SK-N-SH (cell line): ENCODE measurements around the gene MYLIP. TPM values are rescaled to one million over a fixed set of nuclear protein-coding genes. Genes with fewer than 3 reads are reported as not detected.
A peak's percentile ranks its signal among the peaks of the same experiment; 100 is the strongest.

Experiments
- CTCF ChIA-PET: fragments of 300-600, 350-600 bp; formaldehyde crosslinking; extraction: SDS; loops from one replicate; lab custom pipeline; 2021; lab: Yijun Ruan, JAX
- POLR2A ChIA-PET: fragments of 350-600 bp; sonication (Branson Sonifier 250); formaldehyde crosslinking; extraction: SDS; loops from one replicate; lab custom pipeline; 2020; ENCODE audit warnings: antibody characterized with exemption, inconsistent platforms; lab: Yijun Ruan, JAX
- DNase-seq: peaks from one replicate; pipeline ENCODE4 v3.0.0; 2012
- H2AFZ ChIP-seq: fragments of 200-600 bp; sonication (generic); 2 replicates; pipeline ENCODE4 v1.8.1; 2016; ENCODE audit warnings: antibody characterized with exemption, mild to moderate bottlenecking, low read depth
- H3F3A ChIP-seq: fragments of 200-600 bp; sonication (generic); replicated peaks from 2 replicates; pipeline ENCODE3; 2016; ENCODE audit warnings: antibody characterized with exemption, mild to moderate bottlenecking; ENCODE audit not compliant: insufficient read depth
- H3K27ac ChIP-seq, 2 experiments: fragments of 200-500 bp in 1 of 2; fragments of 200-600 bp in 1 of 2; sonication (Bioruptor generic) in 1 of 2; sonication (generic), shearing (Covaris generic) in 1 of 2; 2 replicates each; pipeline versions ENCODE4 v1.5.1 to v1.6.1; 2014 to 2016; ENCODE audit warnings: low read depth in 2 of 2, inconsistent platforms in 1 of 2, low read length in 1 of 2, mild to moderate bottlenecking in 1 of 2, mixed read lengths in 1 of 2
- H3K27me3 ChIP-seq: fragments of 200-600 bp; sonication (generic), shearing (Covaris generic); 2 replicates; pipeline ENCODE4 v1.6.1; 2016; ENCODE audit warnings: mixed run types; ENCODE audit not compliant: insufficient read depth
- H3K36me3 ChIP-seq, 2 experiments: fragments of 200-500 bp in 1 of 2; fragments of 200-600 bp in 1 of 2; sonication (Bioruptor generic) in 1 of 2; sonication (generic) in 1 of 2; replicated peaks in 1 of 2; 2 replicates each; pipeline versions ENCODE3 to v1.5.1; 2014 to 2016; ENCODE audit warnings: low read length in 1 of 2, mild to moderate bottlenecking in 1 of 2; ENCODE audit not compliant: insufficient read depth in 2 of 2, control insufficient read depth in 1 of 2
- H3K4me1 ChIP-seq, 2 experiments: fragments of 200-500 bp in 1 of 2; fragments of 200-600 bp in 1 of 2; sonication (Bioruptor generic) in 1 of 2; sonication (generic), shearing (Covaris generic) in 1 of 2; 2 replicates each; pipeline versions ENCODE4 v1.5.1 to v1.6.1; 2014 to 2016; ENCODE audit warnings: low read depth in 1 of 2, low read length in 1 of 2, mixed run types in 1 of 2; ENCODE audit not compliant: insufficient read depth in 2 of 2, control insufficient read depth in 1 of 2
- H3K4me2 ChIP-seq: fragments of 200-600 bp; sonication (generic), shearing (Covaris generic); 2 replicates; pipeline ENCODE4 v1.6.1; 2017; ENCODE audit warnings: mixed run types
- H3K4me3 ChIP-seq, 2 experiments: fragments of 200-500 bp in 1 of 2; fragments of 200-600 bp in 1 of 2; sonication (Bioruptor generic) in 1 of 2; sonication (generic), shearing (Covaris generic) in 1 of 2; 2 replicates each; pipeline versions ENCODE4 v1.5.1 to v1.8.1; 2014 to 2016; ENCODE audit warnings: low read depth in 2 of 2, inconsistent platforms in 1 of 2, low read length in 1 of 2, mild to moderate bottlenecking in 1 of 2, mixed read lengths in 1 of 2, moderate library complexity in 1 of 2
- H3K79me2 ChIP-seq: fragments of 200-600 bp; sonication (generic); 2 replicates; pipeline ENCODE4 v1.8.1; 2017; ENCODE audit warnings: mild to moderate bottlenecking; ENCODE audit not compliant: insufficient read depth
- H3K9ac ChIP-seq: fragments of 200-600 bp; sonication (generic); 2 replicates; pipeline ENCODE4 v1.6.1; 2017; ENCODE audit warnings: mixed run types
- H3K9me2 ChIP-seq: fragments of 200-600 bp; sonication (generic); 2 replicates; pipeline ENCODE4 v1.6.1; 2017; ENCODE audit warnings: mixed run types
- H3K9me3 ChIP-seq: fragments of 200-600 bp; sonication (generic); 2 replicates; pipeline ENCODE4 v1.6.1; 2017; ENCODE audit warnings: mixed run types, mild to moderate bottlenecking, moderate library complexity
- H4K20me1 ChIP-seq: fragments of 200-600 bp; sonication (generic); 2 replicates; pipeline ENCODE4 v1.6.1; 2017; ENCODE audit warnings: mild to moderate bottlenecking, mixed run types; ENCODE audit not compliant: insufficient read depth
- CHD2 ChIP-seq: fragments of 150-350 bp; IDR thresholded peaks from 2 replicates; pipeline ENCODE4 v1.6.1; 2018; ENCODE audit warnings: low read length; ENCODE audit not compliant: partially characterized antibody
- ELF1 ChIP-seq: IDR thresholded peaks from 2 replicates; pipeline ENCODE4 v1.4.0; 2012
- FOSL2 ChIP-seq: IDR thresholded peaks from 2 replicates; pipeline ENCODE4 v1.4.0; 2012; ENCODE audit warnings: low read depth, mild to moderate bottlenecking, moderate library complexity, borderline replicate concordance
- FOXJ3 ChIP-seq: sonication (generic); formaldehyde crosslinking; IDR thresholded peaks from 2 replicates; pipeline ENCODE4 v1.5.1; 2020; ENCODE audit warnings: mild to moderate bottlenecking, missing genetic modification reagents
- FOXM1 ChIP-seq: IDR thresholded peaks from 2 replicates; pipeline ENCODE4 v1.4.0; 2012; ENCODE audit warnings: low read depth, mild to moderate bottlenecking
- GABPA ChIP-seq: IDR thresholded peaks from 2 replicates; pipeline ENCODE4 v1.4.0; 2012; ENCODE audit warnings: low read depth, mild to moderate bottlenecking
- GATA2 ChIP-seq: sonication (generic); formaldehyde crosslinking; IDR thresholded peaks from 2 replicates; pipeline ENCODE4 v1.5.0; 2020; ENCODE audit warnings: mild to moderate bottlenecking, missing genetic modification reagents
- IRF3 ChIP-seq: fragments of 150-350 bp; IDR thresholded peaks from 2 replicates; pipeline ENCODE4 v1.6.1; 2016; ENCODE audit warnings: mild to moderate bottlenecking, low read depth, low read length
- MEF2A ChIP-seq: IDR thresholded peaks from 2 replicates; pipeline ENCODE4 v1.4.0; 2012; ENCODE audit warnings: low read depth, borderline replicate concordance
- NFIC ChIP-seq: IDR thresholded peaks from 2 replicates; pipeline ENCODE4 v1.4.0; 2012; ENCODE audit warnings: borderline replicate concordance
- PBX3 ChIP-seq: IDR thresholded peaks from 2 replicates; pipeline ENCODE4; 2012
- POLR2AphosphoS5 ChIP-seq: IDR thresholded peaks from 2 replicates; pipeline ENCODE4 v1.6.1; 2012; ENCODE audit warnings: low read depth, low read length
- RAD21 ChIP-seq: IDR thresholded peaks from 2 replicates; pipeline ENCODE4 v1.6.1; 2012; ENCODE audit warnings: mild to moderate bottlenecking, low read length
- REST ChIP-seq: IDR thresholded peaks from 2 replicates; pipeline ENCODE4 v1.6.1; 2012; ENCODE audit warnings: mild to moderate bottlenecking, low read depth, low read length, moderate library complexity
- SIN3A ChIP-seq: IDR thresholded peaks from 2 replicates; pipeline ENCODE4 v1.6.1; 2012; ENCODE audit warnings: low read depth, mild to moderate bottlenecking, low read length, moderate library complexity, borderline replicate concordance
- TCF12 ChIP-seq: IDR thresholded peaks from 2 replicates; pipeline ENCODE4 v1.4.0; 2012
- USF1 ChIP-seq: IDR thresholded peaks from 2 replicates; pipeline ENCODE4 v1.4.0; 2012; ENCODE audit warnings: low read depth, borderline replicate concordance
- YY1 ChIP-seq: IDR thresholded peaks from 2 replicates; pipeline ENCODE4 v1.4.0; 2012; ENCODE audit warnings: low read depth, mild to moderate bottlenecking
- WGBS: methylation state at CpG from one replicate; pipeline ENCODE4 v1.1.6; 2017; ENCODE audit warnings: low lambda C conversion rate; 5-methylcytosine and 5-hydroxymethylcytosine counted together
- polyA plus RNA-seq, 3 experiments: library from polyadenylated mRNA; depleted of rRNA; stranded (reverse); fragments of >200 nt; gene quantifications; 2 replicates each; pipeline ENCODE4 v1.2.3, GENCODE V29; 2012

Gene MYLIP
- polyA plus RNA-seq, 1 of the 3 experiments (the other 2 are of a cell fraction): 3.1 TPM

- H3F3A ChIP-seq: peaks cover 17% of the 10 kb centered on the region
- H3K9ac ChIP-seq: no peak overlapping the region
- no peak overlapping the region for H3K4me2 ChIP-seq
- no peak overlapping the region for H2AFZ ChIP-seq
- H3K4me1 ChIP-seq: peaks cover 50 to 52% of the 10 kb centered on the region in 2 experiments; a peak in 3 of 4 replicates
- DNase-seq: no peak
- H4K20me1 ChIP-seq: peaks cover 21% of the 10 kb centered on the region; the same call in 1 of the 2 replicates
- no peak overlapping the region for H3K27ac ChIP-seq
- no peak overlapping the region for H3K4me3 ChIP-seq
- no peaks in the 10 kb centered on the region for H3K9me3 ChIP-seq
- TF ChIP-seq FOSL2 (no peak), GATA2 (CRISPR knock-in tag) (peak; percentile 18; the same call in 1 of the 2 replicates)
- ChIA-PET POLR2A (no interaction called here), CTCF (interaction anchor here (1.1 to 2.4 kb wide), 4 partner anchors 8 to 445 kb away, joined by 3 to 6 read pairs (median 4); partner anchors contain the start of gene MYLIP)
- H3K79me2 ChIP-seq: no peaks in the 10 kb centered on the region
- no peaks in the 10 kb centered on the region for H3K9me2 ChIP-seq
- 79% methylated on average over 3 of the region's 3 CpGs for WGBS
- peaks cover 5% of the 10 kb centered on the region; the same call in 1 of the 2 replicates for H3K27me3 ChIP-seq
- H3K36me3 ChIP-seq: peaks cover 0 to 6% of the 10 kb centered on the region in 2 experiments
Observed at GRCh38 chr6:16136091-16136490, 7.2 kb downstream of the MYLIP start.

- ChIA-PET CTCF (interaction anchor here (0.9 to 2.4 kb wide), 6 partner anchors 8 to 445 kb away, joined by 3 to 6 read pairs (median 4); partner anchors contain the start of gene MYLIP), POLR2A (interaction anchor here (0.6 to 1.0 kb wide), 2 partner anchors 8 to 407 kb away, joined by 3 read pairs; partner anchors contain the start of gene MYLIP)
- 29% methylated on average over 5 of the region's 5 CpGs for WGBS
- H3K9me2 ChIP-seq: no peaks in the 10 kb centered on the region
- peaks cover 45 to 47% of the 10 kb centered on the region in 2 experiments; a peak in 3 of 4 replicates for H3K4me1 ChIP-seq
- peaks cover 21% of the 10 kb centered on the region; the same call in 1 of the 2 replicates for H4K20me1 ChIP-seq
- DNase-seq: no peak
- peaks cover 0 to 6% of the 10 kb centered on the region in 2 experiments for H3K36me3 ChIP-seq
- peak overlapping the region in 1 of 2 experiments; percentile 31; a peak in 1 of 4 replicates for H3K27ac ChIP-seq
- H3K9me3 ChIP-seq: no peaks in the 10 kb centered on the region
- H3K4me2 ChIP-seq: peak overlapping the region; percentile 51; the same call in 1 of the 2 replicates
- no peak overlapping the region for H3K9ac ChIP-seq
- peaks cover 10% of the 10 kb centered on the region for H3F3A ChIP-seq
- no peak overlapping the region for H2AFZ ChIP-seq
- H3K79me2 ChIP-seq: no peaks in the 10 kb centered on the region
- H3K27me3 ChIP-seq: peaks cover 5% of the 10 kb centered on the region; the same call in 1 of the 2 replicates
- peak overlapping the region in 1 of 2 experiments; percentile 24; a peak in 1 of 4 replicates for H3K4me3 ChIP-seq
- no peak for TF ChIP-seq USF1
- 0 out of 2 replicates have a peak, but pooled peaks have one; percentile 61 for TF ChIP-seq REST
- TF ChIP-seq ELF1: no peak
- TF ChIP-seq FOSL2: peak; percentile 94
- TF ChIP-seq FOXM1: peak; percentile 69
- TF ChIP-seq SIN3A: peak; percentile 85
- TF ChIP-seq YY1: 0 out of 2 replicates have a peak, but pooled peaks have one; percentile 33
- peak; percentile 86 for TF ChIP-seq NFIC
- peak; percentile 97 for TF ChIP-seq PBX3
- no peak for TF ChIP-seq FOXJ3 (CRISPR knock-in tag)
- no peak for TF ChIP-seq CHD2
- no peak for TF ChIP-seq RAD21
- peak; percentile 95 for TF ChIP-seq POLR2AphosphoS5
- no peak for TF ChIP-seq IRF3
- TF ChIP-seq MEF2A: peak; percentile 63; the same call in 1 of the 2 replicates
- no peak for TF ChIP-seq GABPA
- TF ChIP-seq TCF12: peak; percentile 99
Observed at GRCh38 chr6:16136621-16137450, 8.0 kb downstream of the MYLIP start.
